DOHH2 (cell line): ENCODE results near the gene LDLRAD2.

Source experiments
- H3F3A ChIP-seq: fragments of 200-600 bp; sonication (generic), shearing (Covaris generic); 2 replicates; pipeline ENCODE4 v1.6.0; 2016; ENCODE audit warnings: antibody characterized with exemption, mild to moderate bottlenecking; ENCODE audit not compliant: control insufficient read depth, insufficient read depth
- H3K27ac ChIP-seq: fragments of 200-600 bp; sonication (generic); 2 replicates; pipeline ENCODE4 v1.5.1; 2014; ENCODE audit warnings: low read depth, mild to moderate bottlenecking, low read length, moderate library complexity
- H3K27me3 ChIP-seq: fragments of 200-600 bp; sonication (generic); 2 replicates; pipeline ENCODE4 v1.6.1; 2014; ENCODE audit warnings: mild to moderate bottlenecking, low read length, mixed read lengths; ENCODE audit not compliant: control insufficient read depth
- H3K36me3 ChIP-seq: fragments of 200-600 bp; sonication (generic); 2 replicates; pipeline ENCODE4 v1.6.1; 2014; ENCODE audit warnings: mild to moderate bottlenecking, low read length, moderate library complexity, mixed read lengths; ENCODE audit not compliant: control insufficient read depth
- H3K4me1 ChIP-seq: fragments of 200-600 bp; sonication (generic); 2 replicates; pipeline ENCODE4 v1.6.1; 2014; ENCODE audit warnings: mild to moderate bottlenecking, low read length, mixed read lengths; ENCODE audit not compliant: control insufficient read depth
- H3K4me2 ChIP-seq: fragments of 200-600 bp; sonication (generic); 2 replicates; pipeline ENCODE4 v1.6.0; 2014; ENCODE audit warnings: mild to moderate bottlenecking, low read length, moderate library complexity
- H3K4me3 ChIP-seq: fragments of 200-600 bp; sonication (generic); 2 replicates; pipeline ENCODE4 v1.5.1; 2014; ENCODE audit warnings: mild to moderate bottlenecking, low read length, mixed read lengths
- H3K79me2 ChIP-seq: fragments of 200-600 bp; sonication (generic); 2 replicates; pipeline ENCODE4 v1.6.1; 2014; ENCODE audit warnings: mild to moderate bottlenecking, low read length, mixed read lengths; ENCODE audit not compliant: control insufficient read depth
- H3K9me2 ChIP-seq: fragments of 200-600 bp; sonication (generic); replicated peaks from 2 replicates; pipeline ENCODE4 v1.6.1; 2014; ENCODE audit warnings: mild to moderate bottlenecking, low read length, mixed read lengths; ENCODE audit not compliant: control insufficient read depth
- H3K9me3 ChIP-seq: fragments of 200-600 bp; sonication (generic); 2 replicates; pipeline ENCODE4 v1.6.1; 2014; ENCODE audit warnings: antibody characterized with exemption, low read length, mixed read lengths; ENCODE audit not compliant: control insufficient read depth, insufficient read depth
- H4K20me1 ChIP-seq: fragments of 200-600 bp; sonication (generic); 2 replicates; pipeline ENCODE4 v1.6.0; 2014; ENCODE audit warnings: low read depth, mild to moderate bottlenecking, antibody characterized with exemption, low read length, moderate library complexity; ENCODE audit not compliant: control insufficient read depth, insufficient read depth
- EZH2phosphoT487 ChIP-seq: fragments of 200-600 bp; sonication (generic); IDR thresholded peaks from 2 replicates; pipeline ENCODE4 v1.6.1; 2017; ENCODE audit warnings: borderline replicate concordance, mild to moderate bottlenecking, antibody characterized with exemption, low read length, moderate library complexity, mixed read lengths
- TF ChIP-seq, protein P1 (sequence below): fragments of 200-600 bp; sonication (generic); IDR thresholded peaks from one replicate; pipeline ENCODE4 v1.5.1; 2014; ENCODE audit warnings: antibody characterized with exemption, mild to moderate bottlenecking, low read depth, low read length; ENCODE audit not compliant: poor library complexity, severe bottlenecking

LDLRAD2 gene

DNA sequence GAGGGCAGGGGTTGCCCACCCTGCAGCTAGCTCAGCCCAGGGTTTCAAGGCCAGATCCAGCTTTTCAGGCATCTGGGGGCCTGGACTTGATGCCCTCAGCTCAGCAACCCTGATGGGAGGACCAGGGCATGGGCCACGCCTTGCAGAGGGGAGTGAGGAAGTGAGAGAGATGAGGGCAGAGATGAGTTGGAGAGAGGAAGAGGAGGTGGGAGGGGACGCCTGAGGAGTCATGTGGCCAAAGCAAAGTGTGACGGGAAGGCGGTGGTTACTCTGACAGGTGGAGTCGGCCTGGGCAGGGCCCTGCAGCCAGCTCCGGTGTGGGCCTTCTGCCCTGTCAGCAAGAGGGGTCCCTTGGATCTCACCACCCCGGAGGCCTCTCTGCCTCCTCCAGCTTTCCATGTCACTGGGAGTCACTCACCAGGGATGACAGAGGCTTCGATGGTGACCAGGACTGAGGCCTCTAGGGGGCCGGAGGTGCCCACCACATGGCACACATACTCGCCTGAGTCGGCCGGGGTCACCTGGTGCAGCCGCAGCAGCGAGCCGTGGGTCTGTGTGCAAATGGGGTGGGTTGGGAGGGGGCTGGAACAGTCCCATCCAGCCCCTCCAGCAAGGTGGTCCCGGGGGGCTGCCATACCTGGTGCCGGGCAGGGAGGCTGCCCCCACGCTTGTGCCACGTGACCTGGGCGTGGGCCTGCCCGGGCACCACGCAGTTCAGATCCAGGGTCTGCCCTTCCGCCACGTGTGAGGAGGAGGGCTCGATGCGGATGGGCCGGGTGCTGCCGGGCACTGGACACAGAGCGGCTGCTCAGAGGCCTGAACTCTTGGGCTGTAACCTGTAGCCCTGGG, 40.4 kb downstream of the LDLRAD2 start:
- H3F3A ChIP-seq: no peaks in the 10 kb centered on the region
- no peaks in the 10 kb centered on the region for H3K9me2 ChIP-seq
- H4K20me1 ChIP-seq: no peaks in the 10 kb centered on the region
- no peaks in the 10 kb centered on the region for H3K36me3 ChIP-seq
- no peaks in the 10 kb centered on the region for H3K4me1 ChIP-seq
- no peak overlapping the region for H3K4me3 ChIP-seq
- H3K4me2 ChIP-seq: no peak overlapping the region
- H3K27ac ChIP-seq: no peak overlapping the region
- no peak for TF ChIP-seq EZH2phosphoT487
- TF ChIP-seq, protein P1, sequence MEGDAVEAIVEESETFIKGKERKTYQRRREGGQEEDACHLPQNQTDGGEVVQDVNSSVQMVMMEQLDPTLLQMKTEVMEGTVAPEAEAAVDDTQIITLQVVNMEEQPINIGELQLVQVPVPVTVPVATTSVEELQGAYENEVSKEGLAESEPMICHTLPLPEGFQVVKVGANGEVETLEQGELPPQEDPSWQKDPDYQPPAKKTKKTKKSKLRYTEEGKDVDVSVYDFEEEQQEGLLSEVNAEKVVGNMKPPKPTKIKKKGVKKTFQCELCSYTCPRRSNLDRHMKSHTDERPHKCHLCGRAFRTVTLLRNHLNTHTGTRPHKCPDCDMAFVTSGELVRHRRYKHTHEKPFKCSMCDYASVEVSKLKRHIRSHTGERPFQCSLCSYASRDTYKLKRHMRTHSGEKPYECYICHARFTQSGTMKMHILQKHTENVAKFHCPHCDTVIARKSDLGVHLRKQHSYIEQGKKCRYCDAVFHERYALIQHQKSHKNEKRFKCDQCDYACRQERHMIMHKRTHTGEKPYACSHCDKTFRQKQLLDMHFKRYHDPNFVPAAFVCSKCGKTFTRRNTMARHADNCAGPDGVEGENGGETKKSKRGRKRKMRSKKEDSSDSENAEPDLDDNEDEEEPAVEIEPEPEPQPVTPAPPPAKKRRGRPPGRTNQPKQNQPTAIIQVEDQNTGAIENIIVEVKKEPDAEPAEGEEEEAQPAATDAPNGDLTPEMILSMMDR: no peak
- H3K9me3 ChIP-seq: no peaks in the 10 kb centered on the region
- no peaks in the 10 kb centered on the region for H3K27me3 ChIP-seq
- H3K79me2 ChIP-seq: no peaks in the 10 kb centered on the region

DNA sequence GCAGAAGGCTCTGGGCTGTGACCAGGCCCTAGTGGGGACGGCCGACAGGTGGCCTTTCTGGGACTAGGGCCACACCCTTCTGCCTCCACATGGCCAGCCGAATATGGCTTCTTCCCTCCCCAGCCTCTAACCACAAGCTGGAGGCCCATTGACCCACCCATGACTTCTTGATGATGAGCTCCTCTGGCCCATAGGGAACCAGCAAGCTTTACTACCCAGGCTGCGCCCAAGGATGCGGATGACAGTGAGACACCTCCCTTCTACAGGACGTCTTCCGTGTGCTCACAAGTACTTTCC, 41.0 kb downstream of the LDLRAD2 start:
- Histone ChIP-seq H3K9me2 (no peaks in the 10 kb centered on the region), H3K27ac (no peak overlapping the region), H3K9me3 (no peaks in the 10 kb centered on the region), H3K4me1 (no peaks in the 10 kb centered on the region), H3F3A (no peaks in the 10 kb centered on the region), H4K20me1 (no peaks in the 10 kb centered on the region), H3K4me2 (no peak overlapping the region), H3K79me2 (no peaks in the 10 kb centered on the region), H3K36me3 (no peaks in the 10 kb centered on the region), H3K4me3 (no peak overlapping the region), H3K27me3 (no peaks in the 10 kb centered on the region)
- no peak for TF ChIP-seq EZH2phosphoT487
- TF ChIP-seq, protein P1: no peak

DNA sequence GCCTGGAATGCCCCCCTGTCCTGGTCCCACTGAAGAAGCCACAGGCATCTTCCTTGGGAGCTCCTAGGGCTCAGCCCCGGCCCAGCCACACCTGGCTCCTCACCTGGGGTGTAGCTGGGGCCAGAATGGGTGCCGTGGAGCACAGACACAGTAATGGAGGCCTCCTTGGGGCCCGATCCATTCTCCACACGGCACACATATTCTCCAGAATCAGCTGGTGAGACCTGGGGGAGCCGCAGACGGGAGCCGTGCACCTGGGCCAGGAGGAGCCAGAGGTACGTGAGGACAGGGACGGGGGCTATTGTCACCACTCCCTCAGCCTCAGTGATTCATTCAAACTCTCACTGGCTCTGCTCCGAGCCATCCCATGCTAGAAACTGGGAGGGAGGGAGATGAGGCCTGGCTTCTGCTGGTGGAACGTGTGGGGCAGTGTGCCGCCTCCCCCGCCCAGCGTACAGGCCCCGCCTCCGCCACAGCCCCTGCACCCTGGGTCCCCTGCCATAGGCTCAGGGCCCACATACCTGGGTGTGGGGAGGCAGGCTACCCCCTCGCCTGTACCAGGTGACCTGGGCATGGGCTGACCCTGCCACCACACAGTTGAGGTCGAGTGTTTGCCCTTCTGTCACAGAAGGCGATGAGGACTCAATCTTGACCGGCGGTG, 42.2 kb downstream of the LDLRAD2 start:
- no peak for TF ChIP-seq EZH2phosphoT487
- TF ChIP-seq, protein P1: no peak
- Histone ChIP-seq H3K27ac (no peak overlapping the region), H3K4me2 (no peak overlapping the region), H3K9me3 (no peaks in the 10 kb centered on the region), H3K4me1 (no peaks in the 10 kb centered on the region), H3F3A (no peaks in the 10 kb centered on the region), H3K79me2 (no peaks in the 10 kb centered on the region), H3K36me3 (no peaks in the 10 kb centered on the region), H3K4me3 (no peak overlapping the region), H3K9me2 (no peaks in the 10 kb centered on the region), H4K20me1 (no peaks in the 10 kb centered on the region), H3K27me3 (no peaks in the 10 kb centered on the region)
